SK-N-SH treated with all-trans-retinoic acid at 6 μM for 48 hours (cell line): ENCODE measurements around the gene OVOL3.

Source experiments
- ATAC-seq: fragments of 200-7000 bp; cut with Tn5 transposase; 3 replicates; pipeline ENCODE4 v1.9.1; 2020; ENCODE audit warnings: mild to moderate bottlenecking, moderate library complexity
- ARNTL ChIP-seq: fragments of 450-650 bp; formaldehyde crosslinking; IDR thresholded peaks from 2 replicates; pipeline ENCODE4 v1.5.0; 2020; ENCODE audit warnings: low read depth, mild to moderate bottlenecking, moderate library complexity, borderline replicate concordance
- BACH2 ChIP-seq: fragments of 250-450 bp; sonication (Bioruptor Pico); IDR thresholded peaks from 2 replicates; pipeline ENCODE4 v1.9.0; 2021; ENCODE audit warnings: mild to moderate bottlenecking, borderline replicate concordance
- CSDC2 ChIP-seq: fragments of 250-450 bp; sonication (Bioruptor Pico); IDR thresholded peaks from 2 replicates; pipeline ENCODE4 v1.5.0; 2020; ENCODE audit warnings: mild to moderate bottlenecking, moderate library complexity
- ESRRG ChIP-seq: fragments of 250-450 bp; sonication (Bioruptor Pico); IDR thresholded peaks from 2 replicates; pipeline ENCODE4 v1.6.1; 2021; ENCODE audit warnings: mild to moderate bottlenecking
- GLIS3 ChIP-seq: fragments of 250-450 bp; sonication (Bioruptor Pico); IDR thresholded peaks from 2 replicates; pipeline ENCODE4 v1.5.0; 2020; ENCODE audit warnings: mild to moderate bottlenecking, moderate library complexity
- ISL1 ChIP-seq: fragments of 250-450 bp; sonication (Bioruptor Pico); IDR thresholded peaks from 2 replicates; pipeline ENCODE4 v2.1.2; 2022; ENCODE audit warnings: mild to moderate bottlenecking, moderate library complexity
- PPARA ChIP-seq: fragments of 250-450 bp; sonication (Bioruptor Pico); IDR thresholded peaks from 2 replicates; pipeline ENCODE4 v1.5.0; 2020; ENCODE audit warnings: mild to moderate bottlenecking, borderline replicate concordance
- RARB ChIP-seq: fragments of 250-450 bp; sonication (Bioruptor Pico); IDR thresholded peaks from 2 replicates; pipeline ENCODE4 v1.8.0; 2021; ENCODE audit warnings: mild to moderate bottlenecking, moderate library complexity
- SNAI2 ChIP-seq: fragments of 250-450 bp; sonication (Bioruptor Pico); IDR thresholded peaks from 2 replicates; pipeline ENCODE4 v1.5.0; 2020; ENCODE audit warnings: mild to moderate bottlenecking, moderate library complexity
- TCF4 ChIP-seq: fragments of 250-450 bp; sonication (Bioruptor Pico); IDR thresholded peaks from 2 replicates; pipeline ENCODE4 v1.8.0; 2021; ENCODE audit warnings: mild to moderate bottlenecking, moderate library complexity, borderline replicate concordance
- TOX ChIP-seq: fragments of 250-450 bp; sonication (Bioruptor Pico); IDR thresholded peaks from 2 replicates; pipeline ENCODE4 v1.8.0; 2021; ENCODE audit warnings: mild to moderate bottlenecking, moderate library complexity, borderline replicate concordance
- ZC3H10 ChIP-seq: fragments of 250-450 bp; sonication (Bioruptor Pico); IDR thresholded peaks from 2 replicates; pipeline ENCODE4 v1.5.1; 2021; ENCODE audit warnings: mild to moderate bottlenecking, moderate library complexity
- ZFP3 ChIP-seq: fragments of 250-450 bp; sonication (Bioruptor Pico); IDR thresholded peaks from 2 replicates; pipeline ENCODE4 v1.5.0; 2020; ENCODE audit warnings: mild to moderate bottlenecking, moderate library complexity
- ZFP30 ChIP-seq: fragments of 450-650 bp; formaldehyde crosslinking; IDR thresholded peaks from 2 replicates; pipeline ENCODE4 v1.5.0; 2022; ENCODE audit warnings: mild to moderate bottlenecking, moderate library complexity
- ZNF565 ChIP-seq: fragments of 450-650 bp; formaldehyde crosslinking; conservative IDR thresholded peaks from 2 replicates; pipeline ENCODE4 v1.5.0; 2020; ENCODE audit warnings: low read depth, mild to moderate bottlenecking, moderate library complexity
- ZNF70 ChIP-seq: fragments of 450-650 bp; formaldehyde crosslinking; IDR thresholded peaks from 2 replicates; pipeline ENCODE4 v1.5.0; 2020; ENCODE audit warnings: mild to moderate bottlenecking, moderate library complexity
- ZNF8 ChIP-seq: fragments of 450-650 bp; formaldehyde crosslinking; IDR thresholded peaks from 2 replicates; pipeline ENCODE4 v1.5.0; 2020; ENCODE audit warnings: mild to moderate bottlenecking, moderate library complexity
- TF ChIP-seq, protein P1 (sequence below): fragments of 250-450 bp; sonication (Bioruptor Pico); IDR thresholded peaks from 2 replicates; pipeline ENCODE4 v1.8.0; 2020; ENCODE audit warnings: mild to moderate bottlenecking, moderate library complexity, borderline replicate concordance
- TF ChIP-seq, protein P2 (sequence below): fragments of 250-450 bp; sonication (Bioruptor Pico); IDR thresholded peaks from 2 replicates; pipeline ENCODE4 v1.5.1; 2020; ENCODE audit warnings: low read depth, mild to moderate bottlenecking, moderate library complexity
- TF ChIP-seq, protein P3 (sequence below): fragments of 250-450 bp; sonication (Bioruptor Pico); IDR thresholded peaks from 2 replicates; pipeline ENCODE4 v1.5.0; 2020; ENCODE audit warnings: mild to moderate bottlenecking, moderate library complexity
- TF ChIP-seq, protein P4 (sequence below): fragments of 250-450 bp; sonication (Bioruptor Pico); IDR thresholded peaks from 2 replicates; pipeline ENCODE4 v1.8.0; 2021; ENCODE audit warnings: low read depth, mild to moderate bottlenecking, moderate library complexity, borderline replicate concordance

The OVOL3 gene

DNA sequence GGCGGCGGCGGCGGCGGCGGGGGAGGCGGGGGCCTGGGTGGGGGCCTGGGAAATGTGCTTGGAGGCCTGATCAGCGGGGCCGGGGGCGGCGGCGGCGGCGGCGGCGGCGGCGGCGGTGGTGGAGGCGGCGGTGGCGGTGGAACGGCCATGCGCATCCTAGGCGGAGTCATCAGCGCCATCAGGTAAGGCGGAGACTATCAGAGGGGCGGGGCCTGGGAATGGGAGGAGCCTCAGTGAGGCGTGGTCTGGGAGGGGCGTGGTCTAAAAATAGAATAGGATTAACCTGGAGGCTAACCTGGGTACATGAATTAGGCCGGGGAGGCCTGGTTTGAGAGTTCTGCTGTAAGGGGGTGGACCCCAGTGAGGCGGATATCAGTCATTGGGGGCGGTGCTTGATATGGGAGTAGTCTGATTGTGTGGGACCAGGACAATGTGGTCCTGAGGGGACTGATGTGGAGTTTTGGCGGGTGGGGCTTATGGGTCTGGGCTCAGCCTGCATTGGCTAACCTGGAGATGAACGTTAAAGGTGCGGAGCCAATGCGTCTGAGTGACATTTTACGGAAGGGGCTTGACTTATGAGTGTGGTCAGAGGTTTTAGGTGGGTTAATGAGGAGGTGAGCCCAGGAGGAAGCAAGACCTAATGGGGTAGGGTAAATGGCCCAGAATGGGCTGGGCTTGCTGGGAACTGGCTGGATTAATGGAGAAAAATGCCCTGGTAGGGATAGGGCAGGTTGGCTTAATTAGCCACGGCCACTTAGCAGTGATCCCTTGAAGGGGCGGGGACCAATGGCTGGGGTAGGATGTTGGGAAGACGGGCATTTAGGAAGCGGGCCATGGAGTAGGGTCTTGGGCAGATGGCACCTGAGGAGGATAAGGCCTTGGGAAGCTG lies 30.3 kb downstream of the OVOL3 start (continued):
- TF ChIP-seq ZFP3 (CRISPR knock-in tag) (no peak), SNAI2 (CRISPR knock-in tag) (no peak), CSDC2 (CRISPR knock-in tag) (no peak), ZFP30 (CRISPR knock-in tag) (no peak), BACH2 (CRISPR knock-in tag) (no peak)
- TF ChIP-seq, protein P1, sequence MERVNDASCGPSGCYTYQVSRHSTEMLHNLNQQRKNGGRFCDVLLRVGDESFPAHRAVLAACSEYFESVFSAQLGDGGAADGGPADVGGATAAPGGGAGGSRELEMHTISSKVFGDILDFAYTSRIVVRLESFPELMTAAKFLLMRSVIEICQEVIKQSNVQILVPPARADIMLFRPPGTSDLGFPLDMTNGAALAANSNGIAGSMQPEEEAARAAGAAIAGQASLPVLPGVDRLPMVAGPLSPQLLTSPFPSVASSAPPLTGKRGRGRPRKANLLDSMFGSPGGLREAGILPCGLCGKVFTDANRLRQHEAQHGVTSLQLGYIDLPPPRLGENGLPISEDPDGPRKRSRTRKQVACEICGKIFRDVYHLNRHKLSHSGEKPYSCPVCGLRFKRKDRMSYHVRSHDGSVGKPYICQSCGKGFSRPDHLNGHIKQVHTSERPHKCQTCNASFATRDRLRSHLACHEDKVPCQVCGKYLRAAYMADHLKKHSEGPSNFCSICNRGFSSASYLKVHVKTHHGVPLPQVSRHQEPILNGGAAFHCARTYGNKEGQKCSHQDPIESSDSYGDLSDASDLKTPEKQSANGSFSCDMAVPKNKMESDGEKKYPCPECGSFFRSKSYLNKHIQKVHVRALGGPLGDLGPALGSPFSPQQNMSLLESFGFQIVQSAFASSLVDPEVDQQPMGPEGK: no peak
- TF ChIP-seq, protein P2, sequence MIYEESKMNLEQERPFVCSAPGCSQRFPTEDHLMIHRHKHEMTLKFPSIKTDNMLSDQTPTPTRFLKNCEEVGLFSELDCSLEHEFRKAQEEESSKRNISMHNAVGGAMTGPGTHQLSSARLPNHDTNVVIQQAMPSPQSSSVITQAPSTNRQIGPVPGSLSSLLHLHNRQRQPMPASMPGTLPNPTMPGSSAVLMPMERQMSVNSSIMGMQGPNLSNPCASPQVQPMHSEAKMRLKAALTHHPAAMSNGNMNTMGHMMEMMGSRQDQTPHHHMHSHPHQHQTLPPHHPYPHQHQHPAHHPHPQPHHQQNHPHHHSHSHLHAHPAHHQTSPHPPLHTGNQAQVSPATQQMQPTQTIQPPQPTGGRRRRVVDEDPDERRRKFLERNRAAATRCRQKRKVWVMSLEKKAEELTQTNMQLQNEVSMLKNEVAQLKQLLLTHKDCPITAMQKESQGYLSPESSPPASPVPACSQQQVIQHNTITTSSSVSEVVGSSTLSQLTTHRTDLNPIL (CRISPR knock-in tag): no peak

DNA sequence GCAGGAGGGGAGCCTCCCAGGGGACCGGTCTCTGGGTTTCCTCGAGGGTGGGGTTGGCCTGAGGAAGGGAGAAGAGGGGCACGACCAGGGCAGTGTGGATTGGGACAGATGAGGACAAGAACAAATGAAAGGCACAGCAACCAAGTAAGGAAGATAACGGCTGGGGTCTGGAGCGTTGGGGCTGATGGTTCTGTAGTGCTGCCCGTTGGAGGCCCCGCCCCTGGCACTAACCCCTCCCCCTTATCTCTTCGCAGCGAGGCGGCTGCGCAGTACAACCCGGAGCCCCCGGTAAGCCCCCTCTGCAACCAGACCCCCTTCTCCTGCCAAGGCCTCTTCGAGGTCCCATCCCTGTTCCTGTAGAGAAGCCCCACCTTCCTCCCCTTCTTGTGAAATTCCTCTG lies 31.1 kb downstream of the OVOL3 start:
- no peak for ATAC-seq
- TF ChIP-seq PPARA (CRISPR knock-in tag) (no peak), ISL1 (CRISPR knock-in tag) (no peak), GLIS3 (CRISPR knock-in tag) (no peak), BACH2 (CRISPR knock-in tag) (no peak), TCF4 (no peak), RARB (no peak), ARNTL (CRISPR knock-in tag) (no peak), ESRRG (CRISPR knock-in tag) (no peak), ZNF8 (CRISPR knock-in tag) (no peak), CSDC2 (CRISPR knock-in tag) (no peak), ZNF565 (CRISPR knock-in tag) (no peak), ZC3H10 (CRISPR knock-in tag) (no peak), ZNF70 (CRISPR knock-in tag) (no peak)
- TF ChIP-seq, protein P3, sequence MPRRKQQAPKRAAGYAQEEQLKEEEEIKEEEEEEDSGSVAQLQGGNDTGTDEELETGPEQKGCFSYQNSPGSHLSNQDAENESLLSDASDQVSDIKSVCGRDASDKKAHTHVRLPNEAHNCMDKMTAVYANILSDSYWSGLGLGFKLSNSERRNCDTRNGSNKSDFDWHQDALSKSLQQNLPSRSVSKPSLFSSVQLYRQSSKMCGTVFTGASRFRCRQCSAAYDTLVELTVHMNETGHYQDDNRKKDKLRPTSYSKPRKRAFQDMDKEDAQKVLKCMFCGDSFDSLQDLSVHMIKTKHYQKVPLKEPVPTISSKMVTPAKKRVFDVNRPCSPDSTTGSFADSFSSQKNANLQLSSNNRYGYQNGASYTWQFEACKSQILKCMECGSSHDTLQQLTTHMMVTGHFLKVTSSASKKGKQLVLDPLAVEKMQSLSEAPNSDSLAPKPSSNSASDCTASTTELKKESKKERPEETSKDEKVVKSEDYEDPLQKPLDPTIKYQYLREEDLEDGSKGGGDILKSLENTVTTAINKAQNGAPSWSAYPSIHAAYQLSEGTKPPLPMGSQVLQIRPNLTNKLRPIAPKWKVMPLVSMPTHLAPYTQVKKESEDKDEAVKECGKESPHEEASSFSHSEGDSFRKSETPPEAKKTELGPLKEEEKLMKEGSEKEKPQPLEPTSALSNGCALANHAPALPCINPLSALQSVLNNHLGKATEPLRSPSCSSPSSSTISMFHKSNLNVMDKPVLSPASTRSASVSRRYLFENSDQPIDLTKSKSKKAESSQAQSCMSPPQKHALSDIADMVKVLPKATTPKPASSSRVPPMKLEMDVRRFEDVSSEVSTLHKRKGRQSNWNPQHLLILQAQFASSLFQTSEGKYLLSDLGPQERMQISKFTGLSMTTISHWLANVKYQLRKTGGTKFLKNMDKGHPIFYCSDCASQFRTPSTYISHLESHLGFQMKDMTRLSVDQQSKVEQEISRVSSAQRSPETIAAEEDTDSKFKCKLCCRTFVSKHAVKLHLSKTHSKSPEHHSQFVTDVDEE (CRISPR knock-in tag): no peak
- TF ChIP-seq, protein P2 (CRISPR knock-in tag): no peak
- TF ChIP-seq, protein P4, sequence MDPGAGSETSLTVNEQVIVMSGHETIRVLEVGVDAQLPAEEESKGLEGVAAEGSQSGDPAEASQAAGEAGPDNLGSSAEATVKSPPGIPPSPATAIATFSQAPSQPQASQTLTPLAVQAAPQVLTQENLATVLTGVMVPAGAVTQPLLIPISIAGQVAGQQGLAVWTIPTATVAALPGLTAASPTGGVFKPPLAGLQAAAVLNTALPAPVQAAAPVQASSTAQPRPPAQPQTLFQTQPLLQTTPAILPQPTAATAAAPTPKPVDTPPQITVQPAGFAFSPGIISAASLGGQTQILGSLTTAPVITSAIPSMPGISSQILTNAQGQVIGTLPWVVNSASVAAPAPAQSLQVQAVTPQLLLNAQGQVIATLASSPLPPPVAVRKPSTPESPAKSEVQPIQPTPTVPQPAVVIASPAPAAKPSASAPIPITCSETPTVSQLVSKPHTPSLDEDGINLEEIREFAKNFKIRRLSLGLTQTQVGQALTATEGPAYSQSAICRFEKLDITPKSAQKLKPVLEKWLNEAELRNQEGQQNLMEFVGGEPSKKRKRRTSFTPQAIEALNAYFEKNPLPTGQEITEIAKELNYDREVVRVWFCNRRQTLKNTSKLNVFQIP (CRISPR knock-in tag): no peak
- TF ChIP-seq, all 23 proteins: peak for 0

DNA sequence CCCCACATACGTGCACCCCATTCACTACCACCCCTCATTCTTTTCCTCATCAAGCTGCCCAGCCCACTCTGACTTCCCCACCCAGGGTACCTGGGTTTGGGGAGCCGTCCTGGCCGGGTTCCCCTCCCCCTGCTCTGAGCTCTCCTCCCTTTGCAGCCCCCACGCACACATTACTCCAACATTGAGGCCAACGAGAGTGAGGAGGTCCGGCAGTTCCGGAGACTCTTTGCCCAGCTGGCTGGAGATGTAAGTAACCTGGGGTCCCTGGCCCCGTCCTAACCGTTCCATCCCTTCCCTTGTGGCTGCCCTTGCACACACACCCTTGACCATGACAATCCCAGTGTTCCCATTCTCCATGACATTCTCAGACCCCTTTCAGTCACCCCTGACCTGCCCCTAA lies 31.6 kb downstream of the OVOL3 start:
- ATAC-seq: no peak
- TF ChIP-seq, protein P1: no peak
- TF ChIP-seq CSDC2 (CRISPR knock-in tag): no peak
- no peak for TF ChIP-seq TCF4
- no peak for TF ChIP-seq TOX
- TF ChIP-seq ZNF8 (CRISPR knock-in tag): no peak
- TF ChIP-seq ZC3H10 (CRISPR knock-in tag): no peak
- TF ChIP-seq, protein P4 (CRISPR knock-in tag): no peak
- TF ChIP-seq, protein P2 (CRISPR knock-in tag): no peak
- TF ChIP-seq PPARA (CRISPR knock-in tag): no peak
